H1 (cell line): ENCODE measurements around the gene PI4KA. TPM values are rescaled to one million over a fixed set of nuclear protein-coding genes. Genes with fewer than 3 reads are reported as not detected.

Experiments
- CTCF ChIA-PET: fragments of 300-600 bp; sonication (Branson Sonifier 250); formaldehyde crosslinking; loops from one replicate; lab custom pipeline; 2021; ENCODE audit not compliant: partially characterized antibody; lab: Charles Lee
- POLR2A ChIA-PET: fragments of 300-600 bp; sonication (Branson Sonifier 250); formaldehyde crosslinking; loops from one replicate; lab custom pipeline; 2021; ENCODE audit warnings: inconsistent platforms; ENCODE audit not compliant: partially characterized antibody; lab: Charles Lee
- DNase-seq, 2 experiments: peaks; one replicate each; pipeline versions ENCODE4 v3.0.0 to v3.0.0-alpha.2; 2010 to 2022; ENCODE audit warnings: low spot score in 2 of 2, low read depth in 1 of 2, mixed read lengths in 1 of 2
- FAIRE-seq: peaks from 2 replicates; lab custom pipeline; 2011; peaks lifted over from hg19 to GRCh38; lab: Jason Lieb, UNC
- H2AFZ ChIP-seq: 2 replicates; pipeline ENCODE4 v1.8.1; 2012; ENCODE audit warnings: low read length, inconsistent platforms
- H2AK5ac ChIP-seq: 2 replicates; pipeline ENCODE4 v1.6.1; 2013; ENCODE audit warnings: low read depth, low read length
- H2BK120ac ChIP-seq: replicated peaks from 2 replicates; pipeline ENCODE3; 2013; ENCODE audit warnings: low read depth, low read length, inconsistent platforms
- H2BK12ac ChIP-seq: 2 replicates; pipeline ENCODE4 v1.6.1; 2013; ENCODE audit warnings: low read depth, low read length
- H2BK15ac ChIP-seq: 2 replicates; pipeline ENCODE4 v1.6.1; 2013; ENCODE audit warnings: low read length
- H2BK20ac ChIP-seq: 2 replicates; pipeline ENCODE4 v1.6.1; 2013; ENCODE audit warnings: low read length
- H2BK5ac ChIP-seq: 2 replicates; pipeline ENCODE4 v1.6.1; 2013; ENCODE audit warnings: low read depth, low read length
- H3K14ac ChIP-seq: 2 replicates; pipeline ENCODE4 v1.6.1; 2013; ENCODE audit warnings: inconsistent platforms; ENCODE audit not compliant: insufficient read length
- H3K18ac ChIP-seq: 2 replicates; pipeline ENCODE4 v1.6.1; 2013; ENCODE audit warnings: low read length; ENCODE audit errors: extremely low read depth
- H3K23ac ChIP-seq: 2 replicates; pipeline ENCODE4 v1.6.1; 2013; ENCODE audit warnings: inconsistent platforms; ENCODE audit not compliant: insufficient read length
- H3K23me2 ChIP-seq: 2 replicates; pipeline ENCODE4 v1.6.1; 2013; ENCODE audit warnings: low read depth, low read length
- H3K27ac ChIP-seq: 2 replicates; pipeline ENCODE4 v1.6.1; 2011; ENCODE audit warnings: low read depth, low read length, inconsistent platforms
- H3K27me3 ChIP-seq, 4 experiments: replicated peaks in 1 of 4; 1 replicate in 1 of 4; 2 replicates in 3 of 4; pipeline versions ENCODE4 v1.6.1 to v1.8.1; 2011 to 2013; ENCODE audit warnings: low read length in 3 of 4, mild to moderate bottlenecking in 3 of 4, inconsistent platforms in 2 of 4, mixed read lengths in 2 of 4, moderate library complexity in 1 of 4; ENCODE audit not compliant: control insufficient read depth in 3 of 4, insufficient read depth in 3 of 4; ENCODE audit errors: extremely low read depth in 1 of 4
- H3K36me3 ChIP-seq, 4 experiments: 2 replicates each; pipeline versions ENCODE4 v1.6.1 to v1.8.1; 2011 to 2013; ENCODE audit warnings: mild to moderate bottlenecking in 4 of 4, low read length in 3 of 4, moderate library complexity in 2 of 4, control low read depth in 1 of 4, inconsistent platforms in 1 of 4; ENCODE audit not compliant: insufficient read depth in 4 of 4, control insufficient read depth in 2 of 4
- H3K4ac ChIP-seq: replicated peaks from 2 replicates; pipeline ENCODE3; 2013; ENCODE audit warnings: low read length, low read depth, mixed read lengths, inconsistent platforms; ENCODE audit not compliant: insufficient read length
- H3K4me1 ChIP-seq, 4 experiments: replicated peaks in 1 of 4; 1 replicate in 1 of 4; 2 replicates in 3 of 4; pipeline versions ENCODE4 v1.6.1 to v1.8.1; 2011 to 2013; ENCODE audit warnings: low read length in 3 of 4, inconsistent platforms in 2 of 4, mixed read lengths in 1 of 4; ENCODE audit not compliant: insufficient read depth in 4 of 4, control insufficient read depth in 3 of 4
- H3K4me2 ChIP-seq, 2 experiments: 2 replicates each; pipeline versions ENCODE4 v1.6.1 to v1.8.1; 2011 to 2013; ENCODE audit warnings: low read depth in 2 of 2, low read length in 2 of 2, control low read depth in 1 of 2, inconsistent platforms in 1 of 2, mild to moderate bottlenecking in 1 of 2; ENCODE audit not compliant: insufficient read depth in 1 of 2
- H3K4me3 ChIP-seq, 4 experiments: fragments of 200-600, 300-600 bp in 1 of 4; sonication (generic), shearing (Covaris generic), sonication (Bioruptor Twin) in 1 of 4; 2 replicates each; pipeline versions ENCODE4 v1.5.1 to v1.8.1; 2011 to 2016; ENCODE audit warnings: low read length in 4 of 4, low read depth in 3 of 4, control low read depth in 2 of 4, inconsistent platforms in 2 of 4, mild to moderate bottlenecking in 2 of 4, mixed read lengths in 1 of 4, moderate library complexity in 1 of 4; ENCODE audit not compliant: insufficient read depth in 2 of 4; ENCODE audit errors: extremely low read depth in 1 of 4
- H3K56ac ChIP-seq: replicated peaks from 2 replicates; pipeline ENCODE3; 2013; ENCODE audit warnings: low read depth, mild to moderate bottlenecking, mixed read lengths, low read length, inconsistent platforms; ENCODE audit not compliant: insufficient read length
- H3K79me1 ChIP-seq: 2 replicates; pipeline ENCODE4 v1.6.1; 2013; ENCODE audit warnings: low read depth, low read length, control low read depth
- H3K79me2 ChIP-seq, 2 experiments: 2 replicates each; pipeline versions ENCODE4 v1.6.1 to v1.8.1; 2012 to 2013; ENCODE audit warnings: low read length in 2 of 2, mild to moderate bottlenecking in 2 of 2, inconsistent platforms in 1 of 2; ENCODE audit not compliant: insufficient read depth in 2 of 2, control insufficient read depth in 1 of 2
- H3K9ac ChIP-seq, 4 experiments: replicated peaks in 1 of 4; 1 replicate in 1 of 4; 2 replicates in 3 of 4; pipeline versions ENCODE4 v1.6.1 to v1.8.1; 2011 to 2013; ENCODE audit warnings: low read depth in 3 of 4, low read length in 3 of 4, control low read depth in 2 of 4, mild to moderate bottlenecking in 2 of 4, moderate library complexity in 2 of 4, inconsistent platforms in 1 of 4; ENCODE audit errors: extremely low read depth in 1 of 4
- H3K9me3 ChIP-seq, 2 experiments: 2 replicates each; pipeline versions ENCODE4 v1.6.1 to v1.8.1; 2012 to 2013; ENCODE audit warnings: mild to moderate bottlenecking in 2 of 2, moderate library complexity in 2 of 2, control low read depth in 1 of 2, inconsistent platforms in 1 of 2, low read depth in 1 of 2, low read length in 1 of 2, mixed read lengths in 1 of 2; ENCODE audit not compliant: insufficient read depth in 2 of 2
- H4K20me1 ChIP-seq, 2 experiments: replicated peaks in 1 of 2; 2 replicates each; pipeline versions ENCODE3 to v1.8.1; 2011 to 2013; ENCODE audit warnings: inconsistent platforms in 2 of 2, low read length in 2 of 2, mild to moderate bottlenecking in 1 of 2; ENCODE audit not compliant: insufficient read depth in 2 of 2, control insufficient read depth in 1 of 2
- H4K5ac ChIP-seq: 2 replicates; pipeline ENCODE4 v1.6.1; 2013; ENCODE audit warnings: low read length, low read depth, mixed read lengths, inconsistent platforms; ENCODE audit not compliant: insufficient read length
- H4K8ac ChIP-seq: 2 replicates; pipeline ENCODE4 v1.8.0; 2013; ENCODE audit warnings: mild to moderate bottlenecking, moderate library complexity, low read length, inconsistent platforms; ENCODE audit not compliant: insufficient read depth; ENCODE audit errors: extremely low read depth
- H4K91ac ChIP-seq: replicated peaks from 2 replicates; pipeline ENCODE3; 2013; ENCODE audit warnings: low read length, mixed read lengths, inconsistent platforms; ENCODE audit not compliant: insufficient read length
- CBX5 ChIP-seq: fragments of 300-800, 300-1000 bp; sonication (generic); IDR thresholded peaks from 2 replicates; pipeline ENCODE4 v1.7.1; 2016; ENCODE audit warnings: antibody characterized with exemption, low read length, low read depth
- RAD21 ChIP-seq, 2 experiments: IDR thresholded peaks in 1 of 2; conservative IDR thresholded peaks in 1 of 2; 2 replicates each; pipeline ENCODE4 v1.6.1; 2011; ENCODE audit warnings: low read depth in 2 of 2, low read length in 2 of 2, improper control_type of control experiment in 1 of 2, inconsistent platforms in 1 of 2, mild to moderate bottlenecking in 1 of 2, moderate library complexity in 1 of 2
- TAF7 ChIP-seq: optimal IDR thresholded peaks from 2 replicates; pipeline ENCODE3; 2011; ENCODE audit warnings: low read depth, mild to moderate bottlenecking, inconsistent platforms, low read length, moderate library complexity, borderline replicate concordance
- WGBS, 2 experiments: shearing (Covaris generic) in 1 of 2; methylation state at CpG; one replicate each; pipeline versions ENCODE4 v1.1.6 to v1.1.7; 2013 to 2015; ENCODE audit warnings: low lambda C conversion rate in 2 of 2, mixed read lengths in 2 of 2, inconsistent platforms in 1 of 2, low coverage in 1 of 2, missing lambda C conversion rate in 1 of 2; ENCODE audit not compliant: insufficient replicate concordance in 2 of 2, insufficient coverage in 1 of 2, insufficient read length in 1 of 2; ENCODE audit errors: extremely low coverage in 1 of 2, missing lambda C conversion rate in 1 of 2; 5-methylcytosine and 5-hydroxymethylcytosine counted together
- polyA plus RNA-seq, 7 experiments: library from polyadenylated mRNA; depleted of rRNA in 3 of 7; stranded (reverse) in 5 of 7; unstranded in 2 of 7; fragments of >200 nt in 5 of 7; fragments of 200-250 nt in 2 of 7; gene quantifications; 1 replicate in 5 of 7; 2 replicates in 1 of 7; 4 replicates in 1 of 7; pipeline versions ENCODE4 v1.2.1 to v1.2.3, GENCODE V29; 2011 to 2013; ENCODE audit warnings: missing spikeins in 2 of 7, mixed read lengths in 2 of 7
- total RNA-seq: library from RNA; stranded (reverse); fragmentation: NEBNext Ultra II Directional; extraction: Animal tissue kit (Norgen Biotek cat#: 25700); gene quantifications from 2 replicates; pipeline ENCODE4 v1.2.1, GENCODE V29; 2021

The PI4KA gene
- total and polyA plus RNA-seq, 2 of the 8 experiments (the other 6 are each of a cell fraction or from before 2014, with no cell fraction given), result 22.5 to 37.7 TPM

- no peak for FAIRE-seq
Measured at GRCh38 chr22:20782083-20782482, 76.5 kb downstream of the PI4KA start.

More at GRCh38 chr22:20782083-20782482, 76.5 kb downstream of the PI4KA start:
- no peaks in the 10 kb centered on the region for H3K23me2 ChIP-seq
- H3K79me2 ChIP-seq, result no peaks in the 10 kb centered on the region
- H3K36me3 ChIP-seq, result no peaks in the 10 kb centered on the region
- H2BK15ac ChIP-seq, result no peak overlapping the region
- H3K4me2 ChIP-seq, result no peak overlapping the region
- H3K23ac ChIP-seq, result no peak overlapping the region
- H2AK5ac ChIP-seq, result no peak overlapping the region
- POLR2A ChIA-PET, result no interaction called here
- 96% methylated on average over 4 of the region's 4 CpGs; no CpG with 5 or more reads in 1 of the 2 experiments for WGBS, 2 experiments
- no peak overlapping the region for H4K8ac ChIP-seq
- CTCF ChIA-PET, result interaction anchor here (2.0 to 3.5 kb wide), 4 partner anchors 12 to 40 kb away, joined by 9 to 26 read pairs (median 16); no protein-coding TSS in a partner anchor
- no peak overlapping the region for H3K4me3 ChIP-seq
- no peak overlapping the region for H3K14ac ChIP-seq
- DNase-seq, result no peak
- no peak overlapping the region for H3K56ac ChIP-seq
- peaks cover 0 to 4% of the 10 kb centered on the region in 2 experiments for H4K20me1 ChIP-seq
- H3K4ac ChIP-seq, result no peak overlapping the region
- H4K5ac ChIP-seq, result no peak overlapping the region
- H2AFZ ChIP-seq, result no peak overlapping the region
- H3K4me1 ChIP-seq, result peaks cover 5 to 11% (median 6%) of the 10 kb centered on the region in 4 experiments; a peak in 5 of 7 replicates
- no peaks in the 10 kb centered on the region for H3K27me3 ChIP-seq
- H3K9me3 ChIP-seq, result no peaks in the 10 kb centered on the region
- no peak overlapping the region for H3K9ac ChIP-seq
- no peaks in the 10 kb centered on the region for H3K79me1 ChIP-seq
- no peak overlapping the region for H4K91ac ChIP-seq
- no peak overlapping the region for H2BK5ac ChIP-seq
- no peak overlapping the region for H2BK120ac ChIP-seq
- H2BK20ac ChIP-seq, result no peak overlapping the region
- no peak overlapping the region for H3K18ac ChIP-seq
- no peak overlapping the region for H2BK12ac ChIP-seq
- H3K27ac ChIP-seq, result no peak overlapping the region
- TF ChIP-seq CBX5 (no peak), RAD21 (IDR thresholded peaks at IDR 0.05 in 1 of 2, conservative IDR thresholded peaks at IDR 0.05 in 1 of 2; ENCODE audit: low read depth in 2 of 2, low read length in 2 of 2) (no peak), TAF7 (no peak)
